Measurements from ENCODE around the gene CBLN4.

GRCh38 chr20:56004611-56005388 lies 519 bp downstream of the CBLN4 start:
- TF ChIP-seq CTCF (conservative IDR thresholded peaks at IDR 0.05; ENCODE audit: low read depth, low read length) (no peak), EZH2 (IDR thresholded peaks at IDR 0.05; ENCODE audit: low read length, unreplicated experiment) (no peak), EZH2phosphoT487 (IDR thresholded peaks at IDR 0.05; ENCODE audit: borderline replicate concordance, low read length) (no peak)

Measured in PC-3 (cell line).